ENCODE measurements around the gene PTCH1. TPM values are rescaled to one million over a fixed set of nuclear protein-coding genes. Genes with fewer than 3 reads are reported as not detected.

Gene PTCH1
- polyA plus RNA-seq, 1 donor = 7.3 TPM

DNA sequence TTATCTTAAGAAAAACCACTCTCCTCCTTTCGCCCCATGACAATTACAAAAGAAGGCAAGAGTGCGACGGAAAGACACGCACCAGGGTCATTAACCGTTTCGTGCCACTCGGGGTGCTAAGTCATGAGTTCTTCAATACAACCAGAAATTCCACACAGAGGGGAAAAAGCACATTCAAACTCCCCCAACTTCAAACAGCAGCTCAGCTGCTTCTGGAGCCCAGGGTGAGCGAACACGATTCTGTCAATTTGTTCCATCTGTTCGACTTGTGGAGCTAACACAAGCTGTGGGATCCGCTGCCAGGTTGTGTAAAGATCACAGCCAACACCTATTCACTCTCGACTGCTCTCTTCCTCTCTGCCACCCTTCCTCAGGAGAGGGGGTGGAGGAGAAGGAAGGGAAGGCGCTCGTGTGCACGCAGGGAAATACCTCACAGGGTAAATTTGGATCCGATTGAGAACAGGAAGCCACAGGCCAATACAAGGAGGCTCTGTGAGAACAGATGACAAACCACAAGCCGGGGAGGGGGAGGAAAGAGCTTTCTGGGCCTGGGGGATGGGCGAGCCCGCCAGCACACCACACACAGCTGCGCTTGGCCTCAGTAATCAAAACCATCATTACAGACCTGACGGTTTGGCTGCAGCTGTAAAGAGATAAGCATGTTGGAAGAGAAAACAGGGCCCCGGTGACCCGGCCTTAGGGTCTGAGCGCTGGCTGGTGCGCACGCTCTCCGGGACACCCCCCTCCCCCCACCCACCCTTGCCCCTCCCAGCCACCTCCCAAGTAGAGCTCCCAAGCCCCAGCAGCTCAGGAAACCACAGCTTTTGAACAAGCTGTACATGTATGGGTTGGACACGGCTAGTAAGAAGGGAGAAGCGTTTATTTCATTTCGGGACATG, 54.3 kb downstream of the PTCH1 start:
- DNase-seq = peak; percentile 85

- peak; percentile 16 for DNase-seq
These were observed 55.1 kb downstream of the PTCH1 start for GRCh38 chr9:95461448-95462248.

GRCh38 chr9:95460518-95461164, 56.1 kb downstream of the PTCH1 start:
- DNase-seq = peak; percentile 19

DNA sequence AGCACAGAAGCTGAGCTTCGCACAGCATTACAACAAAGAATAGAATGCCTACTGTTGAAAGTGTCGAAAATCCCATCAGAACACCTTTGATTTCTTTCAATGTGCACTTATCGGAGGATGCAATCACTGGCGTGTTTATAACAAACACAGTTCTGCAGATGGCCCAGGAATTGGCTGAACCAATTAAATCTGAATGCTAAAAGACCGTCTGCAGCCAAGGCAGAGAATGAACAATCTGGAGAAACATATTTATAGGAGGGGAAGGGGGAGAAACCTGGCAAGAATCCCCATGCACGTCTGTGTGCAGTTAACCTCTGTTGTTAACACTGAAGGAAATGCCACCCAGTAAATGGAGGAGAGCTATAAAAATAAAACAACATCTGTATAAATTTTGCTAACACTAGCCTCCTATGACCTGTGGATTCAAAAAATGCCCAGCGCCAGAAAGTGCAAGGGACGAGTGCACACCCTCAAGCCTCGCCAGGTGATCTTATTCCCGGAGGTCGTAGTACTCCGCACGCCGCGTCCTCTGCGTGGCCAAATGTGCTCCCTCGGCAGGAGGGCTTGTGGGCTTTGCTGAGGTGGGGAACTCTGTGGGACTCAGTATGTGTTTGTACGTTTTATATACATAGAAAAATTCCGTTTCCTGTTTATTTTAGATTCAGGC, 56.8 kb downstream of the PTCH1 start:
- DNase-seq = no peak

GRCh38 chr9:95459178-95459577, 57.6 kb downstream of the PTCH1 start:
- no peak for DNase-seq

- DNase-seq = no peak
These were observed 58.1 kb downstream of the PTCH1 start for GRCh38 chr9:95458666-95459065.

DNA sequence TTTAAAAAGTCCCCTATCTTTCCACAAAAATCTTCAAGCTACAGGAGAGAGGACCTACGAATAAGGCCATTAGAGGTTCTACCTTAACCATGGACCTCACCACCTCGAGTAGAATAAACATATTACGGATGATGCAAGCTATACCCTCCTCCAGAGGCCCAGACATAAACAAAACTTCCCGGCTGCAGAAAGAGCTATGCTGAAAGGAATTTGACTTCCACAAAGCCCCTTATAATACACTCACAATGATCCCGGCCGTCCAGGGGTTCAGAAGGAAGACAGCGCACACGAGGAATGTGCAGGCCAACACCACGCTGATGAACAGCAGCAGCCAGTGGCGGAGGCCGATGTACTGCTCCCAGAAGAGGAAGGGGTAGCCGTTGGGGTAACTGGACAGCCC, 59.0 kb downstream of the PTCH1 start:
- no peak for DNase-seq

DNA sequence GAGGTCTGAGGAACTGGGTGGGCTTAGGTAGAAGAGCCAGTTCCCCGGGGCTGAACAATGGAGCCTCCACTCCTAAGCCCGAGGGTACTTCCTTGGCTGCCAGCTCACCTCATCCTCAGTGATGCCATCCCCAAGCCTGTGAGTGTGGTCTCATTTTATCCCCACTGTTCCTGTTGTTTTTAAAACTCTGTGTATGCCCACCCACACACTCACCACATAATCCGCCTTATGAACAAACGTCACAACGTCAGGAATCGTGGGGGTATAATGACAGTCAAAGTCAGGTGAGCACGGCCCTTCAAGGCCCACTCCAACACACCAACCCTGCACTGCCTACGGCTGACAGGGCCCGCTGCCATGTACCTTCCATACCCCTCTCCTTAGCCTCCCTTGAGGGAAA, 61.1 kb downstream of the PTCH1 start:
- DNase-seq = no peak

DNA sequence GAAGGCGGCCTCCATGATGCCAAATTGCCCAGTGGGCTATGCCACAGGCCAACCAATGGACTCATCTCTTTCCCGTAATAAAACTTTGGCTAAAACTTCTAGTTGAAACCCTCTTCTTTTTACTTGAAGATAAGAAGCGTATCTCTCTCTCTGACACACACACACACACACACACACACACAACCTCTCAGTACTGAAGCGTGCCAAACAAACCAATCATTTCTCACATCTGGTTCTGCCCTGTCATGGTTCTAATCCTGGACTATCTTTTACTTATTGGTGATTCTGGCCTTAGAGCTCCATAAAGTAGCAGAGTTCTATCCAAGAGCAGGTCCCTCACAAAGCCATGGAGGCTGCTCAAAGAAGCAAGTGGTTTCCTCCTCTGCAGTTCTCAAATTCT, 64.6 kb downstream of the PTCH1 start:
- DNase-seq = no peak

- DNase-seq = no peak
These were observed 65.7 kb downstream of the PTCH1 start for GRCh38 chr9:95451065-95451426.

GRCh38 chr9:95450171-95451064, 66.4 kb downstream of the PTCH1 start:
- no peak for DNase-seq

DNA sequence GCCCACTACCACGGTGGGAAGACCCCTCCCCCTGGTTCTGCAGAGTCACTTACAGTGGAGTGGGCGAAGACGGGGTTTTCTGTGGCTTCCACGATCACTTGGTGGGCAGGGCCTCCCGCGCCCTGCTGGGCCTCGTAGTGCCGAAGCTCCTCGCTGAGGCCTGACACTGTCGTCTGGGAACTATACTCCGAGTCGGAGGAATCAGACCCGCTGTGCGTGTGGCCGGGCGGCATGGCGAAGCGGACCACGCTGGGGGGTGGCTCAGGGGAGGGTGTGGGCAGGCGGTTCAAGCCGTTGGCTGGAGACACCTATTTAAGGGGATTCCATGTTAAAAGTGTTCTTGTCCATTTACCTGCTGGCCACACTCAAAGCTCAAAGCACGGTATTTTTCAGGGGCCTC, 67.8 kb downstream of the PTCH1 start:
- DNase-seq = no peak

DNA sequence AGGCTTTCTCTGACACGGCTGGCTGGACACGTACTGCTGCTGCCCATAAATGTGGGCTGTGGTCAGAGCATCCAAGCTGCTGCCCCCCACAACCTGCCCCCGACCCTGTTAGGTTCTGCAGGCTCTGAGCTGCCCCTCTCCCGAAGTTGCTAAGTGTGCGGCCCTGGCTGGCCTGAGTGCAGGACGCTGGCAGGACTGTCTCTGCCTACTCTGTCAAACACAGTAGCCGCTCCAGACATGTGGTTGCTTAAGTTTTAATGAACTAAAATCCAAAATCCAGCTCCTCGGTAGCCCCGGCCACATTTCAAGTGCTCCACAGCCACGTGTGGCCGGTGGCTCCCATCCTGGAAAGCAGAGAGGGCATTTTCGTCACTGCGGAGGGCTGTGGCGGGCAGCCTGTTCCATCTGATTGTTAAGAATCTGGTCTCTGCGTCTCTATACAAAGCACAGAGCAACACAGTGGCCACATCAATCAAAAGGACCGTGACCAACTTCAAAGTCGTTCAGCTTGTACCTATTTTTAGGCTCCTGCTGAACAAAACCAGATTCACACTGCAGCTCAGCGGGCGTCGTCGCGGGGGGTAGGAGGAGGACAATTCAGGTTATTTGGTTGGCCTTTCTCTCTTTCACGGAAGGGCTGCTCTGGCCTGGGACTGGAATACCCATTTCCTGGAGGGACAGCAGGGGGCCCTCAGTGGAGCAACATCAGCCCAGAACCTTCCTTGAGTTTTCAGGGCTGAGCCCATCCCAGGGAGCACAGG, 68.9 kb downstream of the PTCH1 start:
- DNase-seq = no peak

GRCh38 chr9:95446984-95447383, 69.8 kb downstream of the PTCH1 start:
- DNase-seq = no peak

- no peak for DNase-seq
These were observed 70.5 kb downstream of the PTCH1 start for GRCh38 chr9:95446259-95446658.

DNA sequence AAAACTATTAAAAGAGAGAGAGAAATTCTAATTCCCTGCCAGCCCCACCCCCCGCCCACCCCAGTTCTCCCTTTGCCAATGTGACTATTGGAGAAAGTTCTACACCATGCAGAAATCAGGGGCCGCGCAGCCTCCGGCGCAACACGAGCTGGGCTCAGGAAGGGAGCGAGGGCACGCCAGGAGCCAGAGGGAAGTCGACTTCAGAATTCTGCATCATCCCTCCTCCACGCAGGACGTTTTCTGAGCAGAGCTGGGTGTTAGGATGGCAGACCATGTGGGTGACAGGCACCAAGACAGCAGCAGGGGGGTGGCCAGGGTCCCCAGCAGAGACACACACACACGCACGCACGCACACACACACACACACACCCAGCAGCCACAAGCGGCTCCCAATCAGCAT, 72.6 kb downstream of the PTCH1 start:
- DNase-seq = no peak

- no peak for DNase-seq
These were observed 73.5 kb downstream of the PTCH1 start for GRCh38 chr9:95443301-95443700.

- no peak for DNase-seq
These were observed 75.7 kb downstream of the PTCH1 start for GRCh38 chr9:95441081-95441480.

GRCh38 chr9:95440447-95440846, 76.3 kb downstream of the PTCH1 start:
- no peak for DNase-seq

- DNase-seq = no peak
These were observed 78.0 kb downstream of the PTCH1 start for GRCh38 chr9:95438561-95439357.

Data from hindlimb muscle (tissue), 1 donor.